ENCODE results near the gene ATG101.

The ATG101 gene

DNA sequence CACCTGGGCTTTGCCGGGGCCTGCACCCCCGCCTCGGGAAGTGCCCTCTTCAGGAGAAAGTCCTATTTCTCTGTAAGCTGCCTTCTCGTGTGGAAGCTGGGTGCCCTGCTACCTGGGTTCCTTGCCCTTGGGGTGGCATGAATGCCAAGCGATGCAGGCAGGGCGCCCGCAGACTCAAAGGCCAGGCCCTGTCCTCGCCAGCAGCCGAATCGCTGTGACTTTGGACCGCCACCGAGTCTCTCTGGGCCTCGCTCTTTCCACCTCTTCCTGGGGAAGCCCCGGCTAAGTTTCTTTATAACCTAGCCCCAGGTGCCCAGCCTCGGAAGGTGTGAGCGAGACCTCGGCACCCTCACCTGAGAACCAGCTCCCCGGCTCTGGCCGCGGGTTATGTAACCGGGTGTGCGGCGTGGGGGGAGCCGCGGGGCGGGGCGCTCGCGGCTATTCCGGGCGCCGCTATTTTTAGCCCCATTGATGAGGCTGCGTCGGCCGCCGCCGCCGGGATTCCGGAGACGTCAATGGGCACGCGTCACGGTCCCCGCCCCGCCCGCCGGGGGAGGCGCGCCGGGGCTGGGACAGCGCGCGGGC lies 33.1 kb upstream of the ATG101 start:
- TF ChIP-seq, protein P1, sequence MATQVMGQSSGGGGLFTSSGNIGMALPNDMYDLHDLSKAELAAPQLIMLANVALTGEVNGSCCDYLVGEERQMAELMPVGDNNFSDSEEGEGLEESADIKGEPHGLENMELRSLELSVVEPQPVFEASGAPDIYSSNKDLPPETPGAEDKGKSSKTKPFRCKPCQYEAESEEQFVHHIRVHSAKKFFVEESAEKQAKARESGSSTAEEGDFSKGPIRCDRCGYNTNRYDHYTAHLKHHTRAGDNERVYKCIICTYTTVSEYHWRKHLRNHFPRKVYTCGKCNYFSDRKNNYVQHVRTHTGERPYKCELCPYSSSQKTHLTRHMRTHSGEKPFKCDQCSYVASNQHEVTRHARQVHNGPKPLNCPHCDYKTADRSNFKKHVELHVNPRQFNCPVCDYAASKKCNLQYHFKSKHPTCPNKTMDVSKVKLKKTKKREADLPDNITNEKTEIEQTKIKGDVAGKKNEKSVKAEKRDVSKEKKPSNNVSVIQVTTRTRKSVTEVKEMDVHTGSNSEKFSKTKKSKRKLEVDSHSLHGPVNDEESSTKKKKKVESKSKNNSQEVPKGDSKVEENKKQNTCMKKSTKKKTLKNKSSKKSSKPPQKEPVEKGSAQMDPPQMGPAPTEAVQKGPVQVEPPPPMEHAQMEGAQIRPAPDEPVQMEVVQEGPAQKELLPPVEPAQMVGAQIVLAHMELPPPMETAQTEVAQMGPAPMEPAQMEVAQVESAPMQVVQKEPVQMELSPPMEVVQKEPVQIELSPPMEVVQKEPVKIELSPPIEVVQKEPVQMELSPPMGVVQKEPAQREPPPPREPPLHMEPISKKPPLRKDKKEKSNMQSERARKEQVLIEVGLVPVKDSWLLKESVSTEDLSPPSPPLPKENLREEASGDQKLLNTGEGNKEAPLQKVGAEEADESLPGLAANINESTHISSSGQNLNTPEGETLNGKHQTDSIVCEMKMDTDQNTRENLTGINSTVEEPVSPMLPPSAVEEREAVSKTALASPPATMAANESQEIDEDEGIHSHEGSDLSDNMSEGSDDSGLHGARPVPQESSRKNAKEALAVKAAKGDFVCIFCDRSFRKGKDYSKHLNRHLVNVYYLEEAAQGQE (IDR thresholded peaks at IDR 0.05; ENCODE audit: insufficient read depth in 1 of 2, low read depth in 2 of 2, low read length in 2 of 2): no peak
- no peak for TF ChIP-seq SIN3A (IDR thresholded peaks at IDR 0.05; ENCODE audit: borderline replicate concordance, insufficient read depth, low read length)
- no peak for TF ChIP-seq POLR2AphosphoS5 (IDR thresholded peaks at IDR 0.05; ENCODE audit: low read depth, low read length)
- TF ChIP-seq TAF1 (IDR thresholded peaks at IDR 0.05; ENCODE audit: borderline replicate concordance, insufficient read depth, low read length): no peak
- no peak for TF ChIP-seq FOXP2 (optimal IDR thresholded peaks at IDR 0.05; ENCODE audit: borderline replicate concordance, extremely low read depth, extremely low read length, insufficient read depth)

DNA sequence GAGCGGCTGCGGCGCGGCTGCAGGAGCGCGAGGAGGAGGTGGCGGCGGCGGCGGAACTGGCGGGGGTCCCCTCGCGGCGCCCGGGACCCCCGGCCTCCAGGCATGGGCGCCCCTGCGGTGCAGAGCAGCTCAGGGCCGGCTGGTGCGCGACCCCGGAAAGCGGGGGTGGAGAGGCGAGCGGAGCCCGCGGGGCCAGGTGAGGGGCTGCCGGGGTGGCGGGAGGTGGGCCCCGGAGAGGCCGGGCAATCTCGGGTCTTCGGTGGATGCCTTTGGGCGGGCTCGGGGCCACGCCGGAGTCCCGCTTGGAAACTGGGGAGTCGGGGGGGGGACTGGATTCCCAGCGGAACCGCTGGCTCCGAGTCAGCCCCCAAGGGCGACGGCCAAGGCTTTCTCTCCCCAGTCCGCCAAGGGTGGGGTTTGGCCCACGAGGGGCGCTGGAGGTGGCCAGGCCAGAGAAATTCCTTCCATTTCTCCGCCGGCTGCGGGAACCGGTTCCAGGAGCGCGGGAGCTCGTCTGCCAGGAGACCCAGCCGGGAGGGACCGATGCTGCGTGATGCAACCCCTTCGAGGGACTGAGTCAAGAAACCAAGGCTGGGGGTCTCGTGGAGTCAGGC lies 32.4 kb upstream of the ATG101 start:
- TF ChIP-seq, protein P1 (IDR thresholded peaks at IDR 0.05; ENCODE audit: insufficient read depth in 1 of 2, low read depth in 2 of 2, low read length in 2 of 2): no peak
- TF ChIP-seq POLR2AphosphoS5 (IDR thresholded peaks at IDR 0.05; ENCODE audit: low read depth, low read length): no peak
- no peak for TF ChIP-seq SIN3A (IDR thresholded peaks at IDR 0.05; ENCODE audit: borderline replicate concordance, insufficient read depth, low read length)
- TF ChIP-seq TAF1 (IDR thresholded peaks at IDR 0.05; ENCODE audit: borderline replicate concordance, insufficient read depth, low read length): no peak

DNA sequence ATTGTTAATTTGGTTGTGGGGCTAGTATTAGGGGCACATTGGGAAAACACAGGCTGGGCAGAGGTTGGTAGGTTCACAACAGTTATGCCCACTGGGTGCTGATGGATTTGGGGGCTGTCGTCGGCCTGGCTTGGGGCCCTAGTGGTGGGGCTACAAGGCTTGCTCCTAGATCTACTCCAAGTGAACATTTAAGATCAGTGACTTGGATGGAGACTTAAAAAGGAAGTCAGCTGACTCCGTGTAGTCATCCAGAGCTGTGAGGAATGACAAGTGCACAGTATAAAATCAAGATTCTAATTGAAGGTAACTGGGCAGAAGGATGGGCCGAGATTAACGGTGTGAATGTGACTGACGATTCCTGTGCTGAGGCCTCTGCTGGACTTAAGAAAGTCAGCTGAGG lies 31.3 kb upstream of the ATG101 start:
- no peak for TF ChIP-seq TAF1 (IDR thresholded peaks at IDR 0.05; ENCODE audit: borderline replicate concordance, insufficient read depth, low read length)
- no peak for TF ChIP-seq SIN3A (IDR thresholded peaks at IDR 0.05; ENCODE audit: borderline replicate concordance, insufficient read depth, low read length)
- TF ChIP-seq, protein P1 (IDR thresholded peaks at IDR 0.05; ENCODE audit: insufficient read depth in 1 of 2, low read depth in 2 of 2, low read length in 2 of 2): no peak
- no peak for TF ChIP-seq FOXP2 (optimal IDR thresholded peaks at IDR 0.05; ENCODE audit: borderline replicate concordance, extremely low read depth, extremely low read length, insufficient read depth)
- TF ChIP-seq POLR2AphosphoS5 (IDR thresholded peaks at IDR 0.05; ENCODE audit: low read depth, low read length): no peak

DNA sequence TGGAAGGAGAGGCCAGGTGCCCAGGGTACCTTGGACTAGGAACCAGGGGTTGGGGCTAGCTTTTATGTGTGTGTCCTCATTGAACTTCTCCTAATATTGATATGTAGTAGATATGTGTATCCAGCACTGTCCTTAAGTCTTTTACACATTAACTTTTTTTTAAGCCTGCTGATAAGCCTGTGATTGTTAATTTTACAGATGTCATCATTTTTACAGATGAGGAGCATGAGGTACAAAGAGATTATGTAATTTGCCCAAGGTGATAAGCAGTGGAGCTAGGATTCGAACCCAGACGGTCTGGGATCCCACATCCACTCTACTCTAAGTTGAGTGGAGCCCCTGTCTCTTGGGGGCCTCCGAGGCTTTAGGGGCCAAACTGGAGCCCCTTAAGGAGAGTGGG lies 28.7 kb upstream of the ATG101 start:
- TF ChIP-seq POLR2AphosphoS5 (IDR thresholded peaks at IDR 0.05; ENCODE audit: low read depth, low read length): no peak
- TF ChIP-seq SIN3A (IDR thresholded peaks at IDR 0.05; ENCODE audit: borderline replicate concordance, insufficient read depth, low read length): no peak
- TF ChIP-seq, protein P1 (IDR thresholded peaks at IDR 0.05; ENCODE audit: insufficient read depth in 1 of 2, low read depth in 2 of 2, low read length in 2 of 2): no peak
- no peak for TF ChIP-seq TAF1 (IDR thresholded peaks at IDR 0.05; ENCODE audit: borderline replicate concordance, insufficient read depth, low read length)
- no peak for TF ChIP-seq FOXP2 (optimal IDR thresholded peaks at IDR 0.05; ENCODE audit: borderline replicate concordance, extremely low read depth, extremely low read length, insufficient read depth)
